GM20431 (cell line): ENCODE results near the gene PGBD2.
"Not testable (repeated sequence)": the region's sequence is repeated elsewhere in the genome, so short reads cannot be mapped to it uniquely, and the experiment has no call there.

Experiments used
- in situ Hi-C: fragments of 300-500 bp; cut with MseI, MboI; formaldehyde crosslinking; loops from one replicate; pipeline ENCODE4 v1.15.0; 2020; ENCODE audit warnings: low sequenced_read_pairs; ENCODE audit not compliant: unreplicated experiment

PGBD2 gene

GRCh38 chr1:248906009-248906752 lies at the start of gene PGBD2:
PGBD2 (plus strand) TSS chr1:248906235; CDS start chr1:248913863, 7,628 bp downstream.
- in situ Hi-C loops, result no loop called here

GRCh38 chr1:248857201-248857600 lies 48.8 kb upstream of the PGBD2 start:
- in situ Hi-C loops, result no loop called here

DNA sequence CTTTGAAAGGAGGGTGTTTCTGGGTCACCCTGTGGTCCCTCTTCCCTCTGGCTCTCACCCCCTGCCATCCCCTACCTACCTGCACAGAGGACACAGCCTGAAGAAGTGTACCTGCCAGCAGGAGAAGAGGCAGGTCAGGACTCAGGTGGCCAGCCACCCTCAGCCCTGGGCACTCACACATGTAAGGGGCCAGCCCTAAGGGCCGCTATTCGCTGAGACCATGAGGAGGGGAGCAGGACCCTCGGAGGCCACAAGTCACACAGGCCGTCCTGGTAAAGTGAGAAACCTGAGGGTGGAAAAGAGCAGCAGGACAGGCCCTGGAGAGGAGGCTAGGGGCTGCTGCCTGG lies 48.3 kb upstream of the PGBD2 start:
- in situ Hi-C loops, result no loop called here

GRCh38 chr1:248858096-248858890 lies 47.7 kb upstream of the PGBD2 start:
- in situ Hi-C loops, result no loop called here

DNA sequence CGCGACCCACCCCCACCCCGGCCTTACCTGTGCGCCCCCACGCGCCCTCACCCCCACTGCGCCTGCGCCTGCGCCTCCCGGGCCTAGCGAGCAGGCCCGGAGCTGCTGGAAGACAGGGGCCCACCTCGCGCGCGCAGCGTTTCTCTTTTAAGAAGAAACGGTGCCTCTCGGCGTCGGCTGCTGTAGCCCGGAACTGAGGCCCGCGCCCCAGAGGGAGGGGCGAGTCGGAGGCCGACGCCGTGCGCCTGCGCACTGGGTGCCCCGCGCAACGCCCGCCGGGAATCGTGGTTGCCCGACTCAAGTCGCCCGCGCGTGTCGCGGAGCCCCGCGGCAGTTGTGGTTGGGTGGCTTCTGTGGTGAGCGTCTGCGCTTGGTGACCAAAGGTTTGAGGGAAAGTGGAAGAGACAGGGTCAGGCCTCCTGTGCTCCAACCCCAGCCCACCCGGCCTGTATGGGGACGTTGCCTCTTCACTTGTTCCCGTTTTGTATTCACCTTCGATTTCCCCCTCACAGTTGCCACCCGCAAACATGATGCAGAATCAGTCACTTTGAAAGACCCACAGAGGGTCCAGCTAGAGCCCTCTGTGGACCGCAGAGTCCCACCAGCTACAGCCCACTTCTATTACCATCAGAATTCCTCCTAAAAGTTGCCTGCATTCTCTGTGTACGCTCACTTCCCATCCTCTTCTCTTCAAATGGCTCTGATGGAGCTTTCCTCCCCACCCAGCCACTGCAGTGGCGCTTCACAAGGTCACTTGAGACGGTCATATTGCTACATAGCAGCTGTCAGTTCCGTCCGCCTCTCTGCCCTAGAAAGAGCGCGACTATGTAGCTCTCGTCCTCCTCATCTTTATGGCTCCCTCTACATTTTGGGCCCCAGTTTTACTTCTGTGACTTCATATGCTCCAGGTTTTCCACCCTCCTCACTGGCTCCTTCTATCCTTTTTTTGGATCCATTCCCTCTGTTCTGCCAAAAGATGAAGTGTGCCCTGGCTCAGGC lies 46.8 kb upstream of the PGBD2 start, which contains the start of gene ZNF692:
Gene ZNF692 (minus strand): TSS at position 195 of the 999 bp plus-strand sequence. CDS start 776 bp downstream, outside the sequence.
- in situ Hi-C loops, result no loop called here

GRCh38 chr1:248860007-248860406 lies 46.0 kb upstream of the PGBD2 start:
- in situ Hi-C loops, result no loop called here

- in situ Hi-C loops, result no loop called here
These were observed 44.4 kb upstream of the PGBD2 start for GRCh38 chr1:248861616-248862015.

DNA sequence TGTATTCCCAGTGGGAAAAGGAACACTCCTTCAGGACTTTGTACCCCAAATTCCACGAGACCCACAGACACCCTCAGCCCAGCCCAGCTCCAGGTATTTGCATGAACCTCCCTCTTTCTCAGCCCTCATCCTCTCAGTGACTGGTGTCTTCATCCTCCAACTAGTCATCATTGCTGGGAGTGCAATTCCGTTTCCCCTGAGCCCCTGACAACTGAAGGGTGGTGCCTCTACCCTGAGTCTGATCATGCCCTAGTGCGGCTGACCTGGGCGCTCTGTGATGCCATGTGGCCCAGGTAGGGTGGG lies 43.4 kb upstream of the PGBD2 start:
- in situ Hi-C loops, result no loop called here

- in situ Hi-C loops, result no loop called here
These were observed 42.8 kb upstream of the PGBD2 start for GRCh38 chr1:248862998-248863881.

DNA sequence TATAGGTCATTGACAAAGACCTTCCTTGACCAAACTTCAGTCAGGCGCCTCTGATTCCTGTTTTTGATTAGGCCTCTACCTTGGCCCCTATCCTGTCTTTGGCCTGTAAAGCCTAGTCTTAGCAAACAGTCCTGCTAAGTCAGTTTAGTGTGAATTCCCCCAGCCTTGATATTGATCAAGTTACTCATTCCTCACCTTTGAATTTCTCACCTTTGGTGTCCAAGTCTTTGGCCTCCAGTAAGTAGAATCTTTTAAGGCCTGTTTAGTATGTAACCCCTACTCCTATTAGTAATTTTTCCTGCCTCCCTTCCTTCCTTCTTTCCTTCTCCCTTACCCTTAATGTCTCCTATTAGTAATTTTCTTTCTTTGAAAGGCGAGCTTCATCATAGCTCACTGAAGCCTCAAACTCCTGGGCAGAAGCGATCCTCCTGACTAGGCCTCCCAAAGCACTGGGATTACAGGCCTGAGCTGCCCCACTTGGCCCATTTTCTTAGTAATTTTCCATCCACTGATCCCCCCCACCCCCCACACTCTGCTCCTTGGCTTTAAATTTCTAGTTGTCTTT lies 34.1 kb upstream of the PGBD2 start:
- in situ Hi-C loops, result no loop called here

- in situ Hi-C loops, result no loop called here
These were observed 33.2 kb upstream of the PGBD2 start for GRCh38 chr1:248872752-248873408.

DNA sequence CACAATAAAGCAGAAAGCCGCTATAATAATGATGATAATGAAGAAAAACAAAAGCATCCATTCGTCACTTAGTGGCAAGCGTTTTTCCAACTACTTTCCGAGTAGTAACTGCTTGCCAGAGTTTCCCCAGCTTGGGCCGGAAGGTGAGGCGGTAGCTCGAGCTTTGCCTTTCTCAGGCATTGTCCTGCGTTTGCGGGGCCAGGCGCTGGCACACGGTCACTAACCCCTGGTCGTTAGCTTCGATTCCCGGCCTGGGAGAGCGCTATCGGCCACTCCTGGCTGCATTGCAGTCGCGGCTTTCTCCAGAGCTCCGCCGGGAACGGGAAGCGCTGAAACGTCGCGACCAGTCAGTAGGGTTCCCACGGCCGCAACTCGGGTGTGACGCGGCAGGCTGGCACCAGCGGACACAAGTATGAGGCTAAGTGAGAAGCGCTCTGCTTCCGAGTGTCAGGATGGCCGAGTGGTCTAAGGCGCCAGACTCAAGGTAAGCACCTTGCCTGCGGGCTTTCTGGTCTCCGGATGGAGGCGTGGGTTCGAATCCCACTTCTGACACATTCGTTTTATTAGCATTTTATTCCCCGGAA lies 32.5 kb upstream of the PGBD2 start:
- in situ Hi-C loops, result no loop called here

- in situ Hi-C loops, result no loop called here
These were observed 32.0 kb upstream of the PGBD2 start for GRCh38 chr1:248873993-248874533.

GRCh38 chr1:248881261-248881660 lies 24.8 kb upstream of the PGBD2 start:
- in situ Hi-C loops, result no loop called here

DNA sequence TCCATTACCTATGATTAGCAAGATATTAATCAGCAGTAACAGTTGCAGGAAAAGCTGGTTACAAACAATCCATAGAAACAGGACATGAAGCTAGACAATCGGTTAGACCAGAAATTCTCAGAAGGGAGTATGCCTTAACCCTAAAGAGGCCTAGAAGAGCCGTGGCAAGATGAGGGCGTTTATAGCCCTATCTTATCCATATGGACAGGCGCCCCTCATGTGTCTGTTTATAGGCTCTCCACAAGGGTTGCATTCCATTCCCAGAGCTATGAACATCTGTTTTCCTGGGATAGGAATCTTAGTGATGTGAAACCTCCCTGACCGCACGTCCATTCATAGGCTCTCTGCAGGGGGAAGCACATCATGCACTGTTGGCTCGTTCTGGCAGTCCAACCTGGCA lies 23.6 kb upstream of the PGBD2 start:
- in situ Hi-C loops, result not testable (repeated sequence)

- in situ Hi-C loops, result no loop called here
These were observed 21.3 kb upstream of the PGBD2 start for GRCh38 chr1:248884632-248885295.

DNA sequence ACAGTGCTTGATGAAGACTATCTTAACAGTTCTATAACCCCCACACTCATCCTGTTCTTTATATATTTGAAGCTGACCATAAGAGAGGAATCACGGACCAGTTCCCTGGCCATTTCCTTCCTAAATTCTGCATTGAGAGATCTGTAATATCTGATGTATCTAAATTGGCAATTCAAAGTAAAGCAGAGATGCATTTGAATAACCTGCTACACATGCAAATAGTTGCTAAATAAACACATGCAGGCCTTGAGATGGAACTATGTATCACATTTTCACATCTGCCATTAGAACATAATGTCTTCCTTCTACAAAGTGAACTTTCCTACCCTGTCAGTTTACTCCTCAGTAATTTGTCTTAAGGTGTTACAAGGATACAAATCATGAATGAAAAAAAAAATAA lies 20.4 kb upstream of the PGBD2 start:
- in situ Hi-C loops, result no loop called here
